Measurements from ENCODE around the gene DDX50. TPM values are rescaled to one million over a fixed set of nuclear protein-coding genes. Genes with fewer than 3 reads are reported as not detected.
"Not testable (repeated sequence)": the region's sequence is repeated elsewhere in the genome, so short reads cannot be mapped to it uniquely, and the experiment has no call there.

DDX50 gene
- total RNA-seq, 4 donors from 2014 or later = 44.6 to 76.3 (median 49.1) TPM

DNA sequence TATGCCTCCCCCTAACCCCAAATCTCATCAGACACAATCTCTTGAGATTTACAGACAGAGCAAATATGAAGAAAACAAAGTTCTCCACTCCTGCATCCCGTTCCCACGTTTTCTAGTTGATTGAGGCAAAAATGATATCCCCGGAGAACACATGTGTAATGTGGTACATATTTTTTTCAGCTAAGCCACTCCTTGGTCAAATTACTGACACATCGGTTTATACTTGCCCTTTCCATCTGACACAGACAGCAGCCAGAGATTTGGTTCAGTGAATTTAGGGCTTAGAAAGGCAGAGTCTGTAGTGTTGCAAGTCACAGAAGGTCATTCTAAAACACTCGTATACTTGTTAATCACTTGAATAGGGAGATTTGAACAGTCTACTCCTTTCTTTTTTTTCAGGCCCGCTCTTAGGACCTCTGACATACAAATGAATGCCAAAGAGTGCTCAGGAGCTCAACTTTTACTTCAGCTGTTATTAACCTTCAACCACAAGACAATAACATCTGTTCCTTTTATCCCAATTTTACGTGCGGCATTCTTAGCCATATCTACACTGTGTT, 1.8 kb upstream of the DDX50 start:
- no peak for DNase-seq

DNA sequence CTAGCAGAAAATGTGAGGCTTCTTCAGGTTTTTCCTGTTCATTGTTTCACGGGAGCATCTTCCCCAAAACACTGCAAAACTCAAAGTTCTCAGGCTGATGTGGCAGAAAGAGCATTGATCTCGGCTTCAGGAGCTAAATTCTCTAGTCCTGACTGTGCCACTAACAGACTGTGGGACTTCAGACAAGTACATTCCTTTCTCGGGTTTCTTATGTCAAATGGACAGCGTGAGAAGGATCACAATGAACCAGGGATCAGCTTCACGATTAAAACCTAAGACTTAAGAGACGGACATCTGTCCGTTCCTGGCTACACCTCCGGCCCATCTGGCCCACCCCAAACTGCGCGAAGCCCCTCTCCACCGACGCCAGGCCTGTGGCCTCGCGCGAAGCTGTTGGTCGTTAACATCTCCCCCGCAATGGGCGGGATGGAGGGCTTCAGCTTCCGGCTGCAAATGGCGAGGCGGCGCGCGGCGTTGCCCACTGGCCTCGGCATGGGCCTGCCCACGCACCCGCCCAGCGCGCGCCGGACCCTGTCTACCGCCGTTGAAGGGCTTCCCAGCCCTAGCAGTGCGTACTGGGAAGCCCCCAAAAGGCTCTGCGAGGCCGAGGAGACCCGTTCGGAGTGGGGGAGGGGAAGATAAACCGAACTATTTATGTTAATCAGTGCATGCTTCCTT, 549 bp upstream of the DDX50 start:
- DNase-seq = no peak
- peak in 1 of 2 donors; percentile 16 for TF ChIP-seq POLR2A (IDR thresholded peaks at IDR 0.05)
- TF ChIP-seq, protein P1, sequence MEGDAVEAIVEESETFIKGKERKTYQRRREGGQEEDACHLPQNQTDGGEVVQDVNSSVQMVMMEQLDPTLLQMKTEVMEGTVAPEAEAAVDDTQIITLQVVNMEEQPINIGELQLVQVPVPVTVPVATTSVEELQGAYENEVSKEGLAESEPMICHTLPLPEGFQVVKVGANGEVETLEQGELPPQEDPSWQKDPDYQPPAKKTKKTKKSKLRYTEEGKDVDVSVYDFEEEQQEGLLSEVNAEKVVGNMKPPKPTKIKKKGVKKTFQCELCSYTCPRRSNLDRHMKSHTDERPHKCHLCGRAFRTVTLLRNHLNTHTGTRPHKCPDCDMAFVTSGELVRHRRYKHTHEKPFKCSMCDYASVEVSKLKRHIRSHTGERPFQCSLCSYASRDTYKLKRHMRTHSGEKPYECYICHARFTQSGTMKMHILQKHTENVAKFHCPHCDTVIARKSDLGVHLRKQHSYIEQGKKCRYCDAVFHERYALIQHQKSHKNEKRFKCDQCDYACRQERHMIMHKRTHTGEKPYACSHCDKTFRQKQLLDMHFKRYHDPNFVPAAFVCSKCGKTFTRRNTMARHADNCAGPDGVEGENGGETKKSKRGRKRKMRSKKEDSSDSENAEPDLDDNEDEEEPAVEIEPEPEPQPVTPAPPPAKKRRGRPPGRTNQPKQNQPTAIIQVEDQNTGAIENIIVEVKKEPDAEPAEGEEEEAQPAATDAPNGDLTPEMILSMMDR (IDR thresholded peaks at IDR 0.05) = peak in 1 of 4 experiments; percentile 23
- Histone ChIP-seq H3K27me3 (no peaks in the 10 kb centered on the region), H3K4me3 (peak overlapping the region; percentile 83 to 85), H3K27ac (peak overlapping the region; percentile 97 to 99), H3K9me3 (no peaks in the 10 kb centered on the region), H3K36me3 (no peaks in the 10 kb centered on the region), H3K4me1 (peaks cover 4% of the 10 kb centered on the region in 2 donors)
- intact Hi-C loops (cut with DNase I; ENCODE audit: low total_unique reads) = no loop called here

More for the DNA sequence above, 1.8 kb upstream of the DDX50 start:
- peaks cover 4% of the 10 kb centered on the region in 2 donors for H3K4me1 ChIP-seq
- no peak overlapping the region for H3K27ac ChIP-seq
- TF ChIP-seq, protein P1 (IDR thresholded peaks at IDR 0.05) = no peak
- TF ChIP-seq POLR2A (IDR thresholded peaks at IDR 0.05) = no peak
- H3K4me3 ChIP-seq = no peak overlapping the region
- intact Hi-C loops (cut with DNase I; ENCODE audit: low total_unique reads) = no loop called here
- no peaks in the 10 kb centered on the region for H3K9me3 ChIP-seq
- no peaks in the 10 kb centered on the region for H3K36me3 ChIP-seq
- no peaks in the 10 kb centered on the region for H3K27me3 ChIP-seq

DNA sequence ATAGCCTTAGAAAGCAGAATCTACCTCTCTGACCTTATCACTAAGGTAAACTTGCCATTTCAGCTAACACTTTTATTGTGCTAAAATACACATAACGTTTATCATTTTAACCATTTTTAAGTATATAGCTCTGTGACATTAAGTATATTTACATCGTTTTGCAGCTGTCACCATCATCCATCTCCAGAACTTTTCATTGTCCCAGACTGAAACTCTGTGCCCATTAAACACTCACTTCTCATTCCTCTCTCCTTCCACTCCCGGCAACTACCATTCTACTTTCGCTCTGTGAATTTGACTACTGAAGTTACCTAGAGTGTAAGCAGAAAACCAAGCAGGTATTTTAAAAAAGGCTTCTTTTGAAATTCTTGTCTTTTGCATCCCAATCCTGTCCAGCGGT, 1.3 kb downstream of the DDX50 start:
- Histone ChIP-seq H3K27me3 (no peaks in the 10 kb centered on the region), H3K4me1 (peaks cover 4% of the 10 kb centered on the region in 2 donors), H3K4me3 (no peak overlapping the region), H3K27ac (peak overlapping the region in 1 of 2 donors; percentile 97), H3K9me3 (no peaks in the 10 kb centered on the region), H3K36me3 (no peaks in the 10 kb centered on the region)
- TF ChIP-seq, protein P1 (IDR thresholded peaks at IDR 0.05) = no peak
- TF ChIP-seq POLR2A (IDR thresholded peaks at IDR 0.05) = no peak
- no peak for DNase-seq
- intact Hi-C loops (cut with DNase I; ENCODE audit: low total_unique reads) = no loop called here

DNA sequence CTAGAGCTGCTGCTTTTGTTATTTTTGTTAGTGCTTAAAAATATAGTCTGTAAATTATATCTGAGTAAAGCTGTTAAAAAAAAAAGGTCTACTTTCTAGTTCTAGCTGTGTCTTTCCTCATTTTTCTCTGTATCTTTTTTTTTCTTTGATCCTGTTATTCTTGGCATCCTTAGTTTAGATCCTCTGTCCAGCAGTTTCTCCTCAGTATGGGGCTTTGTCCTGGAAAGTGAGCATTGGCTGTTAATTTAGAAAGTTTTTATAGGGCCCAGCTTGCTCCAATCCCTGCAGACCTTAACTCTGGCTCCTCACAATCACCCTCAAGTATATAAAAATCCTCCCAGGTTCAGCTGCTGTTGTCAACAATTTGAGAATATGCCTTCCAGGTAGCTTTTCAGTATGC, 23.5 kb downstream of the DDX50 start:
- H3K27ac ChIP-seq = no peak overlapping the region
- no peaks in the 10 kb centered on the region for H3K36me3 ChIP-seq
- intact Hi-C loops (cut with DNase I; ENCODE audit: low total_unique reads) = no loop called here

DNA sequence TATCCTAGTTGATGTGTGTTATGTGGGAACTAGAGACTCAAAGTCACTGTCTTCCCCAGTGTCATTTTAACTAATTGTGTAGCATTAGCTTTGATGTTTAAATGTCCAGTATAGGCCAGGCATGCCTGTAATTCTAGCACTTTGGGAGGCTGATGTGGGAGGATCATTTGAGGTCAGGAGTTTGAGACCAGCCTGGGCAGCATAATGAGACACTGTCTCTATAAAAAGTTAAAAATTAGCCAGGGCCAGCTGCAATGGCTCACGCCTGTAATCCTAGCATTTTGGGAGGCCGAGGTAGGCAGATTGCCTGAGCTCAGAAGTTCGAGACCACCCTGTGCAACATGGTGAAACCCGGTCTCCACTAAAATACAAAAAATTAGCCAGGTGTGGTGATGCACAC, 24.4 kb downstream of the DDX50 start:
- intact Hi-C loops (cut with DNase I; ENCODE audit: low total_unique reads) = no loop called here

More for the DNA sequence above, 23.5 kb downstream of the DDX50 start:
- no peak for DNase-seq
- no peaks in the 10 kb centered on the region for H3K4me1 ChIP-seq
- TF ChIP-seq, protein P1 (IDR thresholded peaks at IDR 0.05) = no peak
- TF ChIP-seq POLR2A (IDR thresholded peaks at IDR 0.05) = no peak
- no peaks in the 10 kb centered on the region for H3K9me3 ChIP-seq
- no peak overlapping the region for H3K4me3 ChIP-seq
- no peaks in the 10 kb centered on the region for H3K27me3 ChIP-seq

DNA sequence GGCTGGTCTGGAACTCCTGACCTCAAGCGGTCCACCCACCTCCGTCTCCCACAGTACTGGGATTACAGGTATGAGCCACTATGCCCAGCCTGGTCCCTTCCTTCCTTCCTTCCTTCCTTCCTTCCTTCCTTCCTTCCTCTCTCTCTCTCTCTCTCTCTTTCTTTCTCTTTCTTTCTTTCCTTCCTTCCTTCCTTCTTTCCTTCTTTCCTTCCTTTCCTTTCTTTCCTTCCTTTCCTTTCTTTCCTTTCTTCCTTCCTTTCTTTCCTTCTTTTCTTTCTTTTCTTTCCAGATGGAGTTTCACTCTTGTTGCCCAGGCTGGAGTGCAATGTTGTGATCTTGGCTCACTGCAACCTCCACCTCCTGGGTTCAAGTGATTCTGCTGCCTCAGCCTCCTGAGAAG, 28.0 kb downstream of the DDX50 start:
- H3K9me3 ChIP-seq; H3K27ac ChIP-seq; H3K27me3 ChIP-seq; H3K4me1 ChIP-seq; intact Hi-C loops (cut with DNase I; ENCODE audit: low total_unique reads); H3K4me3 ChIP-seq; DNase-seq; H3K36me3 ChIP-seq: not testable (repeated sequence)

More for the DNA sequence above, 24.4 kb downstream of the DDX50 start:
- no peak for TF ChIP-seq POLR2A (IDR thresholded peaks at IDR 0.05)
- TF ChIP-seq, protein P1 (IDR thresholded peaks at IDR 0.05) = no peak
- H3K4me1 ChIP-seq = no peaks in the 10 kb centered on the region
- H3K27ac ChIP-seq = no peak overlapping the region
- H3K9me3 ChIP-seq = no peaks in the 10 kb centered on the region
- H3K36me3 ChIP-seq = no peaks in the 10 kb centered on the region
- DNase-seq = no peak
- no peaks in the 10 kb centered on the region for H3K27me3 ChIP-seq
- no peak overlapping the region for H3K4me3 ChIP-seq

DNA sequence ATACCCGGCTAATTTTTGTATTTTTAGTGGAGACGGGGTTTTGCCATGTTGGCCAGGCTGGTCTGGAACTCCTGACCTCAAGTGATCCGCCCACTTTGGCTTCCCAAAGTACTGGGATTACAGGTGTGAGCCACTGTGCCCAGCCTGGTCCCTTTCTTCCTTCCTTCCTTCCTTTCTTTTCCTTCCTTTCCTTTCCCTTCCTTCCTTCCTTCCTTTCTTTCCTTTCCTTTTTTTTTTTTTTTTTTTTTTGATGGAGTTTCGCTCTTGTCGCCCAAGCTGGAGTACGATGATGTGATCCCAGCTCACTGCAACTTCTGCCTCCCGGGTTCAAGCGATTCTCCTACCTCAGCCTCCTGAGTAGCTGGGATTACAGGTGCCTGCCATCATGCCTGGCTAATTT, 28.8 kb downstream of the DDX50 start:
- H3K27me3 ChIP-seq; DNase-seq; H3K27ac ChIP-seq; H3K36me3 ChIP-seq; intact Hi-C loops (cut with DNase I; ENCODE audit: low total_unique reads); H3K4me1 ChIP-seq; H3K9me3 ChIP-seq; H3K4me3 ChIP-seq: not testable (repeated sequence)

DNA sequence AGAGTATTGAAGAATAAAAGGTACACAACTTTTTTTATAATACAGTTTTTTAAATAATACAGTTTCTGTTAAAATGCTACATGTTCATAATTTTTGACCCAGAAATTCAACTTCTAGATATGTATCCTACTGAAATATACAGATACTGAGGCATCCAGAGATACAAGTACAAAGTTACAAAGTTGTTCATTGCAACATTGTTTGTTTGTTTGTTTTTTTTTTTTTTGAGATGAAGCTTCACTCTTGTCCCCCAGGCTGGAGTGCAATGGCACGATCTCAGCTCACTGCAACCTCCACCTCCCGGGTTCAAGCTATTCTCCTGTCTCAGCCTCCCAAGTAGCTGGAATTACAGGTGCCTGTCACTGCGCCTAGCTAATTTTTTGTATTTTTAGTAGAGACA, 31.7 kb downstream of the DDX50 start:
- H3K4me1 ChIP-seq; H3K27me3 ChIP-seq; DNase-seq; H3K9me3 ChIP-seq; H3K36me3 ChIP-seq; intact Hi-C loops (cut with DNase I; ENCODE audit: low total_unique reads); H3K4me3 ChIP-seq; H3K27ac ChIP-seq: not testable (repeated sequence)
